HG02870 (cell line): Measurements from ENCODE around the gene LAYN.

ENCODE experiments used
- ATAC-seq: cut with Tn5 transposase; IDR thresholded peaks from one replicate; pipeline ENCODE4 v1.9.1; 2021; ENCODE audit warnings: mild to moderate bottlenecking, moderate library complexity; ENCODE audit not compliant: unreplicated experiment

LAYN gene, protein sequence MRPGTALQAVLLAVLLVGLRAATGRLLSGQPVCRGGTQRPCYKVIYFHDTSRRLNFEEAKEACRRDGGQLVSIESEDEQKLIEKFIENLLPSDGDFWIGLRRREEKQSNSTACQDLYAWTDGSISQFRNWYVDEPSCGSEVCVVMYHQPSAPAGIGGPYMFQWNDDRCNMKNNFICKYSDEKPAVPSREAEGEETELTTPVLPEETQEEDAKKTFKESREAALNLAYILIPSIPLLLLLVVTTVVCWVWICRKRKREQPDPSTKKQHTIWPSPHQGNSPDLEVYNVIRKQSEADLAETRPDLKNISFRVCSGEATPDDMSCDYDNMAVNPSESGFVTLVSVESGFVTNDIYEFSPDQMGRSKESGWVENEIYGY

DNA sequence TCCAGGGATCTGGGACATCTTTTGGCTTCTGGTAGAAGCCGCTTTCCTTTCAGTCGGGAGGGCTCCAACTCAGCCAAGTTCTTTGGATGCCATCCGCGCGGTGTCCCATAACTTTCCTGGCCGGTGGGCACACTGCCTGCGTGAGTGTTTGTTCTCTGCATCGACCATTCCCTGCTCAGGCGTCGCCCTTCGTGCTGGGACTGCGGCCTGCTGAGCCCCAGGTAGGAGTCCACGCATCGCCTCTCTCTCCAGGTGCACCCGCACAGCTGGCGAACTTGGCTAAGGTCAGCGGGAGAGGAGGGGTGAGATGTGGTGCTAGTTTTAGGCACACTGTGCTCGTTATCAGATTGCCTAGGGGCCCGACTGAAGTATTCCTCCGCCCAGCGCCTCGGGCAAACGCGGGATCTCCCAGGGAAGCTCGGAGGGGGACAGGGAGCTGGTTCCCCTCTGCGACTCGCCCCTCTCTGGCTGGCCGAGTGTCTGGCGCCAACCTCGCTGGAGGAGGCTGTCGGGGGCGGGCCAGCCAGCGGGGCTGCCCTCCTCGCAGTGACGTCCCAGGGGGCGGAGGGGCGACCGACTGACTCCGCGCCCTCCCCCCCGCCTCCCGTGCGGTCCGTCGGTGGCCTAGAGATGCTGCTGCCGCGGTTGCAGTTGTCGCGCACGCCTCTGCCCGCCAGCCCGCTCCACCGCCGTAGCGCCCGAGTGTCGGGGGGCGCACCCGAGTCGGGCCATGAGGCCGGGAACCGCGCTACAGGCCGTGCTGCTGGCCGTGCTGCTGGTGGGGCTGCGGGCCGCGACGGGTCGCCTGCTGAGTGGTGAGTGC lies at the start of gene LAYN:
Gene LAYN (plus strand): TSS at position 607 of the 823 bp plus-strand sequence. CDS start 124 bp downstream, at position 731.
- ATAC-seq, result no peak

DNA sequence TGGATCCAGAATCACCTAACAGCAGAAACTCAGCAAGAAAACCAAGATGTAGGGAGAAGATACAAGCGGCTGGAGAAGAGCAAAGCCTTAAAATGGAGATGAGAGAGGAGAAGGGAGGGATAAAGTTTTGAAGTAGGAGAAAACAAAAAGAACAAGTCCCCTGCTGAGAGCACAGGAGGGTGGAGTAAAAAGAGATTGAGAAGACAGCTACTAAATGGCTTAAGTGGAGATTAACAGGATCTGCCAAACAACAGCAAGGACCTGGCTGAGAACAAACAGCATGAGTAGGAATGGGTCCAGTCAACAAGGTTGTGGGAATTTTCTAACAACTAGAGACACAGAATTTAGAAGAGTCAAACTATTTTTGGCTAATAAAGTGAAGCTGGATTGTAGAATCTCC lies 46.5 kb upstream of the LAYN start:
- no peak for ATAC-seq

DNA sequence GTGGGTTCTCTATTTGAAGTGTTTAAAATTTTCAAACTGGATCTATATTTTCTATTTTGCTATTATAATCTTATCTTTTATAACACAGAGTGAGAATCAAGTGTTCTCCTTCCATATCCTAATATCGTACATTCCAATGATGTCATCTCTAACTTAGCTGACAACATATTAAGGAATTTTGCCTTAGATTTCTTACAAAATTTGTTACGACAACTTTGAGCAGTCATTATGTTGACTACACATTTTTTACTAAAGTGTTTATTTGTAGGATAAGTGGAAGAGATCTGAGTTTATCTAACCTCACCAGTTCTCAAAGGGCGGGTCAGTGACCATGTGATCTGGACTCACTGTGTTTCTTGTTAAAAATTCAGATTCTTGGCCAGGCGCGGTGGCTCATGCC lies 41.0 kb upstream of the LAYN start:
- ATAC-seq, result no peak

DNA sequence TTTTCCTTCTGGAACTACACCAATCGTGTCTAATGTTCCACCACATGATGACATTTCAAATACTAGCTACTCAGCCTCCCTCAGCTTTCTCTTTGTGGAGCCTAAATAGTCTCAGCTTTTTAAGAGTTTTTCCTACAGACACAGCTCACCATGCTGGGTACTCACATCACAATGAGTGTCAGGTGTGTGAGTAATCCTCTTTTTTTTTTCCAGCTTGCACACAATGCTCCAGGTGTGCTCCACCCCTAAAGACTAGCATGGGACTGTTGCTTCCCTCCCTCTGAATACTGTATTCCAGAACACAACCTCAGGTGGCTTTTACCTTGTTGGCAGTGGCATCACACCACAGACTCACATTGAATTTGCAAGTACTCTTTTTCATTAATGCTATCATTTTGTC lies 40.0 kb upstream of the LAYN start:
- ATAC-seq, result no peak

DNA sequence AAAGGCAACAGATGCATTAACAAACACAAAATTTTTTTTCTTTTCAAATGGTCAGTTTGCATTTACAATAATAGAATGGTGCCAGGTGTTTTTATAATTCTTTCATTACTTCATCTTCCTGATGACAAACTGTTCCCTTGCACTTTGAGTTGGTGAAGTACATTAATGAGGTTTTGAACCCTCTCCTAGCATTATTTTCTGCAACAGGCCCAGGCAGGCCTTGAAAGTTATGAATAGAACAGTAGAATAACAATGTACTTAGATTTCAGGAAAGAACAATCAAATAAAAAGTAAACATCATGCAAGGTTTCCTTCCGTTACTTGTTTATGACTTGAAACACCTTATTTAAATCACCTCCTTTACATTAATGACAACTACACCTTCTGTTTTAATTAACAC lies 37.9 kb upstream of the LAYN start:
- no peak for ATAC-seq

DNA sequence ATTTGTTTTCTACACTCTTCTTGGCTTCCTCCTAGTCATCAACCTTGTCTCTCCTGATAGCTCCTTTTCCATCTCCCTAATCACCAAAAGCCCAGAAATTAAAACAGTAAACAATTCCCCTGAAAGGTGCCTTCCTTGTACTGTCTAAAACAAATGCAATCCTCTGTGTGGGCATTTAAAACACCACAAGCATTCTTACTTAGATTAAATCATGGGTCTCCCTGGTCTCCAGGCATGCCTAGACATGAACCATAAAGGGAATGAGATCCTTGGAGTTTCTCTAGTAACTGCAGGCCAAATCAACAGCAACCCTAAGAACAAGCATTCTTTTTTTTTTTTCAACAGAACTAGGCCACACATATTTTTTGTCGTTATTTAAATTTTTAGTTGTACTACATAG lies 30.2 kb upstream of the LAYN start:
- ATAC-seq, result no peak

DNA sequence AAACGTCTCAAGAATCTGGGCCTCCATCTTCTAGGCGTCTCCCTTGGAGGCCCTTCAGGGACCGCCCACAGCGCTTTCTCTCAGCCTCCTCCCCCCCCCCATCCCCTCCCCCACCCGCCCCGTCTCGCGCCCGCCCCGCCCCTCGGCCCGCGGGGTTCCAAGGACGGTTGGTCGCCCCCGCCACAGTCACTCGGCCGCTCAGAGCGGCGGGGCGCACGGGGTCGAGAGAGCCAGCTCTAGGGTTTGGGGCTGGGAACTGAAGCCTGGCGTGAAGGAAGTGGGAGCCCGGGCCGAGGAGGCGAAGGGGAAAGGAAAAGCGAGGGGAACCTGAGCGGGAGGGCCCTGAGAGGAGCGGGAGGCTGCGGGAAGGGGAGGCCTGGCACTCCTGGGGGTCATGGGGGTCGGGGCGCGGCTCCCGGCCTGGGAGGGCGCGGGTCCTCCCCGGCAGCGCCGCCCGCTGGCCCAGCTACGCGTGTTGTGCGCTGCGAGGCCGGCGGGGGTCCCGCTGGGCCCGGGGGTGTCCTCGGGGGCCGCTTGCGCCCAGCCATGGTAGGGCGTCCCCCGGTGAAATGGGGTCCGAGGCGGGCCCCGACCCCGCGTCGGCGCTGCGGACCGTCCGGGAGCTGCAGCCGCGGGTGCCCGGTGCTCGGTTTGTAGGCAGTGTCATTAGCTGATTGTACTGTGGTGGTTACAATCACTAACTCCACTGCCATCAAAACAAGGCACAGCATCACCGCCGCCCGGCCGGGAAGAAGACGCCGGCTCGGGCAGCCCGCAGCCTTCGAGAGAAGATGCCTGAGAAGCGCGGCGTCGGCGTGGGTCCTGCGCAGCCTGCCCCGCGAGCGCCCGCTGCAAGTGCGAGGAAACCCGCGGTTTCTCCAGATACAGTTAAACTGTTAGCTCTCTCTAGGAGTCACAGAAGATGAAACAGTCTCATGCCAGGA lies 28.0 kb upstream of the LAYN start, which contains the start of gene BTG4:
Gene BTG4 (minus strand): TSS at position 91 of the 944 bp plus-strand sequence. CDS start 13,610 bp downstream, outside the sequence.
- ATAC-seq, result no peak

DNA sequence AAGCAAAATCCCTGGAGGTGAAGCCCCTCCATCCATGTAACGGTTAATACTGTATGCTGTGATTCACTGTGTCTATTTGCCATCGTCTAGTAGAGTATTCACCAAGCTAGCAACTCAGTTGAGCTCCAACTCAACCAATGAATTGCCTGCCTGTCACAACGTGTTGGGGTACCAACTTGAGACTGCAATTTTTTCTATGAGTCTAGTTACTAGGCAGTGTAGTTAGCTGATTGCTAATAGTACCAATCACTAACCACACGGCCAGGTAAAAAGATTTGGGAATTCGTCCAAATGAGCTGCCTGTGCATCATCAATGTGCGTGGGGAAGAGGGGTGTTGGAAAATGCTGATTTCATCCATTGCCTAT lies 27.3 kb upstream of the LAYN start:
- ATAC-seq, result no peak

DNA sequence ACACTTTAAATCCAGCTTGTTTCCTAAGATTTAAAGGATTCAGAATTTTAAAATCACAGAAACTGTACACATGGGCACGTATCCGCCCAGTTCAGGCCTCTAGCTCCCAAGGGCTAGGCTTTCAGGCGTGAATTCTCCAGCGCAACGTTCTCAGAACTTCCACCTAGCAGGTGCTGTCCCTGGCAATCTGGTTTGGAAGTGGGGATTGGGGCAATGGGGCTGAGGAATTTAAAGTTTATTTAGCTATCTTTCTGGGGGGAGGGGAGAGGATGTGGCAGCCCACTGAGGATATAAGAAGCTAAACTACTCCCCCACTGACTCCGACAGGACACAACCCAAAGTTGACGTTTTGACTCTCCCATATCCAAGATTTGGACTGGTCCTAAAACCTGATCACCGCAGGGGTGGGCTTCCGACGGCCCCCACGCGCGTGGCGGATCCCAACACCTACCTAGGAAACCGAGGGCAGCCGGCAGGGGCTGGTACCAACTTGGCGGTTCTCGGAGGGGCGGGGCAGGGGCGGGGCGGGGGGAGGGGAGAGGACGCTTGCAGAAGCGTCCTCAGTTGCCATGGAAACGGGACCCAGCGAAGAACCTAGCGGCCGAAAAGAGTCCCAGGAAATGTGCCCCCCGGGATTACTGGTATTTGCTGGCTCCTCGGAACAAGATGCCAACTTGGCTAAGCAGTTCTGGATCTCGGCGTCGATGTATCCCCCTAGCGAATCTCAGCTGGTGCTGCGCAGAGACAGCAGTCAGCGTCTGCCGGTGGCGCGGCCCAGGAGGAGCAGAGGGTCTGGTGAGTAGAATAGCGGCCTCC lies 26.1 kb upstream of the LAYN start, which contains the start of gene HOATZ:
Gene HOATZ (plus strand): TSS at position 563 of the 816 bp plus-strand sequence. CDS start 7 bp downstream, at position 570.
- ATAC-seq, result no peak

DNA sequence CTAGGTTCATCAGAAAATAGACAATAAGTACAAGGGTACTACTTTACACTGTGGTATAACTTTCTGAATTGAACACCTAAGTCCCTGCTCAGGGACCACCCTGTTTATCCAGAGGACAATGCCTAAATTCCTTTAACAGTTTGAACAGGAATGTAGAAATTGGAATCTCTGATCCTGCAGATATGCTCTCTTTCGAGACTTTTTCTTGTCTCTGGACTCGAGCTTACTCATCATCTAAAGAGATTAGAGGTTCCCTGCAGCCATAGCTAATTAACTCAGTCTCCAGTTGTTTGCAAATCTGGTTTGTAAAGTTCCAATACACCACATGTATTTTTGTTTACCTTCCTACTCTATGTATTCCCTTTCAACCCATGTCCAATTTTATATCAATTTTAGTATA lies 24.9 kb upstream of the LAYN start:
- no peak for ATAC-seq

DNA sequence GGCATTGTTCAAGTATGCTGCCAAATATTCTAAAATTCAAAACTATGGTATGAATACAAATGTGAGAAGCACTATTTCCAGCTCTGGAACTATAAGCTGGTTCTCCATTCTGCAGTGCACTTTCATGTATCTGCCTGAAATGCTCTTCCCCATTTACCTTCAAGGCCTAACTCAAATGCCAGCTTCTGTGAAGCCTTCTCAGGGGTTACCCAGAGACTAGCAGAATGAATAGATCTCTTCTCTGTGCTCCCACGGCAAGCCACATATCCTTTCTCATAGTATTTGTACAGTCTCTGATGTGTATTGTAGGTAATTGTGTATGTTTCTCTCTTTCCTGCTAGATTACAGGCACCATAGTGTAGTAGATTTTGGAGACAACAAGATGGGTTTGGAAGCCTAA lies 21.9 kb upstream of the LAYN start:
- ATAC-seq, result no peak

DNA sequence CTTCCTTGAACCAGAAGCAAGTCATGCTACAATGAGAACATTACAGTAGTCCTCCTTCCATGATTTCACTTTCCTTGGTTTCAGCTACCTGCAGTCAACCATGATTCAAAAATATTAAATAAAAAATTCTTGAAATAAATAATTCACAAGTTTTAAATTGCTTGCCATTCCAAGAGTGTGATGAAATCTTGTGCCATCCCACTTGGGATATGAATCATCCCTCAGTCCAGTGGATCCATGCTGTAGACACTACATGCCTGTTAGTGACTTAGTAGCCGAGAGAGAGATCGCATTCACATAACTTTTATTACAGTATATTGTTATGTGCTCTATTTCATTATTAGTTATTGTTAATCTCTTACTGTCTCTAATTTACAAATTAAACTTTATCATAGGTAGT lies 20.0 kb upstream of the LAYN start:
- ATAC-seq, result no peak

DNA sequence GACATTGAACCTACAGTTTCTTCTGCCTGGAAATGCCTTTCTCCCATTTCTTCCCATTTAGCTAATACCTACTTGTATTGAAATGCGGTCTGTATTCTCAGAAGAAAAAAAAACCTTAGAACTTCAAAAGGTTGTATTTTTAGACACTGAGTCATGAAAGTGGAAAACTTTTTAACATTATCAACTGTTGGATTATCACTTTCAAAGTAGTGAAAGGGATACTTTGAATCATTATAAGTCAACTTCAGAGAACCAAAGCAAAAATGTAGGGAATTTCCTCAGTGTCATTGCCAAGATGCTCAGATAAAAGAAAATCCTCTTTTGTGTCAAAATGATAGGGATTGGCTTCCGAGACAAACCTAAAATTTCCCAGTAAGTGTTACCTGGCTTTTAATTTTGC lies 19.4 kb upstream of the LAYN start:
- no peak for ATAC-seq

DNA sequence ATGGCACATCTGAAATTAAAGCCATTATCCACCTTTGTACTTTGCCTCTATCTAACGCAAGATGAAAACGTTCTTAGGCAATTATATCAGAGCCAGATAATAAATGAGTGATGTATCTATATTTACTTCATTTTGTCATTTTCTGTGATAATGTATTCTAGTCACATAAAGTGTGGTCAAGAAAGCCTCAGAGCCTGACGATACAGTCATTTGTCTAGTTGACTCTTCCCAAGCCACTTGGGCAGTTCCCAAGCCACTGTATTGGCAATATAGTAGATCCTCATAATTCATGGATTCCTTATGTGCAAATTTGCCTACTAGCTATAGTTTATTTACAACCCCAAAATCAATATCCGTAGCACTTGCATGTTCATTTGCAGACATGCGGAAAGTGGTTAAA lies 18.1 kb upstream of the LAYN start:
- no peak for ATAC-seq

DNA sequence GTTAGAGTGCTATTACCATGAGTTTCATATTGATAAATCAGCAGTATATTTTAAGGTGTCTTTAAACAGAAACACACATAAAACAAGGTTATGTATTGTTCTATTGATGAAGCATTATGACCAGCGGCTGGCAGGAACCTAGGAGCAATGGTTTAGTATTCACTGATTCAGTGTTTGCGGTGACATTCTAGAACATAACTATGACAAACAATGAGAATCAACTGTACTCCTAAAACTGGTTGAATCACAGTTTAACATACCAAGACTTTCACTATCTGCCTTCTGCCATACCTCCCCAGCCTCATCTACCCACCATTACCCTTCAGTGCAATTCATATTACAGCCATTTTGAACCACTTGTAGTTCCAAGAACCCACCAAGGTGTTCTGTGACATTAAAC lies 17.2 kb upstream of the LAYN start:
- ATAC-seq, result no peak

DNA sequence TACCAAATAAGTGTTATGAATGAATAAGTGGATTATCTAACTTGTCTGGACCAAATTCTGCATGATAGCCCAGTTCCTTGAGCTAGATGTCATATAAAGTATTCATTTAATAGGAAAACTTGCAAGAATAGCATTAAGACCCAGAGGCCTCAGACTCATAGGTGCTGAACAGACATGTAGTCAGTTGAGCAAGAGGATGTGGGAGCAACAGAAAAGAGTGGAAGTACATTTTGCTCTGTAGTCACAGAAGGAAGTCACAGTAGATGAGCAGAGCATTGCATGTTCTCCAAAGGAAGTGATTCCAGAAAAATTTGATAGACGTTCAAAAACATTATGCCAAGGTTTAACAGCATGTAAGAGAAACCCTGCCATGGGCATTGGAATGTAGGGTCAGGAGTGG lies 16.5 kb upstream of the LAYN start:
- no peak for ATAC-seq

DNA sequence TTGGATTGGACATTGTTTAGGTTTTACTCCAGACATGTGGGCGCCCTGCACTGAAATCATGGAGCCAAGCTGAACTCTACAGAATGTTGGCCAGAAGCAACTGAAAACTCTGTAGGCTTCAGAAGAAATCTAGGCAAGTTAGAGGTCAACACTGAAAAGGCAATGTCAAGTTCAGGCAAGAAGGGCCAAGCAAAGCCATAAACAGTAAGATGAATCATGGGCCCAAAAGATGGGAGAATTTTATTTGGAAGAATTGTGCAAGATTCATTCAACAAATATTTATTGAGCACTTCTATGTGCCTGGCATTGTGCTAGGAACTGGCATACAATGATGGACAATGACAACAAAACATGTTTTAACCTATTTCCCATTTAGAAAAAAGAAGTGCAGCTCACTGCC lies 15.1 kb upstream of the LAYN start:
- no peak for ATAC-seq

DNA sequence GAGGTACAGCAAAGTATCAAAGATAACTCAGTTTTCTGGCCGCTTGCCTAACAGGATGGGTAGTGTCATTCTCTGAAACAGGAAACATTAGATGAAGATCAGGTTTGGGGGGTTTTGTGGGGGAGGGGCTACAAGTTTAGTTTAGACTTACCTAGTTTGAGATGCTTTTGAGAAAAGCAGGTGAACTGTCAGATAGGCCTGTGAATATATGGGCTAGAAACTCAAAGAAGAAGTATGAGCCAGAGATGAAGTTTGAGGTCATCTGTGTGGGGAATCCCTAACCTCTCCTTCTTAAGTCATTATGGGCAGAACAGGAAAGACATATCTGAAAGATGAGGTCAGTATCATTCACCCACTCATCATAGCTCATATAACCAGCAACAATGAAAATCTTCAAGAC lies 14.0 kb upstream of the LAYN start:
- no peak for ATAC-seq

DNA sequence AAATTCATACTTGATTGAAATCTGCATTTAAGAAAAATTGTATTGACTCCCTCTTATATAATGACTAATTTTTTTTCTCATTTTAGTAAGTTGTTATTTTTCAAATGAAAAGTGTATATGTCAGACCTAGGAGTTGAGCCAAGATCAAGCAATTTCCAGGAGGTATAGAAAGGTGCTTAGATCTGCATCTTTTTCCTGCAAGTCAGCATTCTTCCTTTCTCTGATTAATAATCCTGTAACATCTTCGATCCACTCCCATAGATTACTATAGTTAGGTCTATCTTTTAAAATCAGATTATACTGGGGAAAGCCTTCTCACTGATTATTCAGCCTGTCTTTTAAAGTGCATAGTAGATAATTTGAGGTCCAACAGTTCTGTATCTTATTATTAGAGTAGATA lies 13.2 kb upstream of the LAYN start:
- no peak for ATAC-seq

DNA sequence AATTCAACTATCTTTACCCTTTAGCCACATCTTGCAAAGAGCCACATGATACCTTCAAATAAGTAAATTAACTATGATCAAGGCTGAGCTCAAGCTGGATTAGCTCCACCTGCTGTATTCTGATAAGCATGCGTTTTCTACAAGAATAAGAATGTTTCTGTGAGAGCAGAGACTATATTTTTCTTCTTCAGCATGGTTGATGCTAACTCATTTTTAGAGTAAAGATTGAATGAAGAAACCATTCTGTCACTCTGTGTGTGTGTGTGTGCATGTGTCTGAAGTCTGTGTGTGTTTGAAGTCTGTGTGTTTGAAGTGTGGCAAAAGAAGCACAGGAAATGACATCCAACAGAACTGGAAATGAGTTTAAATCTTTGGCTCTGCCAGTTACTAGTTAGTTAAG lies 12.0 kb upstream of the LAYN start:
- ATAC-seq, result no peak
